Measurements from ENCODE around the gene SGPL1. TPM values are rescaled to one million over a fixed set of nuclear protein-coding genes. Genes with fewer than 3 reads are reported as not detected.

The SGPL1 gene, protein sequence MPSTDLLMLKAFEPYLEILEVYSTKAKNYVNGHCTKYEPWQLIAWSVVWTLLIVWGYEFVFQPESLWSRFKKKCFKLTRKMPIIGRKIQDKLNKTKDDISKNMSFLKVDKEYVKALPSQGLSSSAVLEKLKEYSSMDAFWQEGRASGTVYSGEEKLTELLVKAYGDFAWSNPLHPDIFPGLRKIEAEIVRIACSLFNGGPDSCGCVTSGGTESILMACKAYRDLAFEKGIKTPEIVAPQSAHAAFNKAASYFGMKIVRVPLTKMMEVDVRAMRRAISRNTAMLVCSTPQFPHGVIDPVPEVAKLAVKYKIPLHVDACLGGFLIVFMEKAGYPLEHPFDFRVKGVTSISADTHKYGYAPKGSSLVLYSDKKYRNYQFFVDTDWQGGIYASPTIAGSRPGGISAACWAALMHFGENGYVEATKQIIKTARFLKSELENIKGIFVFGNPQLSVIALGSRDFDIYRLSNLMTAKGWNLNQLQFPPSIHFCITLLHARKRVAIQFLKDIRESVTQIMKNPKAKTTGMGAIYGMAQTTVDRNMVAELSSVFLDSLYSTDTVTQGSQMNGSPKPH
- total RNA-seq (2022; extraction: Qiagen RNA extraction): 25.5 to 33.9 TPM (median 28.8 TPM) in 5 replicates

DNA sequence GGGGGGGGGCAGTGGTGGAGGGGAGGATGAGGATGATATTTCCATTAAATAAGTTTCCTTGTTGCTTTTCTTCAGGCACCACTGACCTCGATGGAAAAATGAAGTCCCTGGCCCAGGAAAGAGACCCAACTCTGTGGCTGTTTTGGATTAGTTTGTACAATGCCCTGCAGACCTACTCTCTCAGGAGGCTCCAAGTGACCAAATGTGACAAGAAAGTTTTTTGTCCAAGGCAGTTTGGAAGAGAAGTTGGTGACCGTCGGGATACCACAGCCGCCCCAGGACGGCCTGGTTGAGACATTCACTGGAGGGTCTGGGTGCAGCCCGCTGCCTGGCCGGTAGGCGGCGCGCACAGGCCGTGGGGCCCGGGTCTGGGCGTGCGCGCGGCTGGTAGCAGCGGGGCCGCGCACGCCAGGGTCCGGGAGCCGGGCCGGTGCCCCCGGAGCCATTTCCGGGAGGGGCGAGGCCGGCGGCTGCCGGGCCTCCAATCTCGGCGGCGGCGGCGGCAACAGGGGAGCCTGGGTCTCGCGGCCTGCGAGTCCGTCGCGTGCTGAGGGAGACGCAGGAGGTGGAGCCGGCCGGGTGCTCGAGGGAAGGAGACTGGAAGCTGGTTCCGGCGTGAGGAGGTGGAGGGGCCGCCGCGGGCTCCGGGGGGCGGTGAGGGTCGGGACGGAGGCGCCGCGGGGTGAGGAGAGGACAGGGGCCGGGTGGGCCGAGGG is at the start of gene SGPL1:
SGPL1 (plus strand) TSS at position 445 of the 716 bp plus-strand sequence. CDS start 906 bp downstream, outside the sequence.

DNA sequence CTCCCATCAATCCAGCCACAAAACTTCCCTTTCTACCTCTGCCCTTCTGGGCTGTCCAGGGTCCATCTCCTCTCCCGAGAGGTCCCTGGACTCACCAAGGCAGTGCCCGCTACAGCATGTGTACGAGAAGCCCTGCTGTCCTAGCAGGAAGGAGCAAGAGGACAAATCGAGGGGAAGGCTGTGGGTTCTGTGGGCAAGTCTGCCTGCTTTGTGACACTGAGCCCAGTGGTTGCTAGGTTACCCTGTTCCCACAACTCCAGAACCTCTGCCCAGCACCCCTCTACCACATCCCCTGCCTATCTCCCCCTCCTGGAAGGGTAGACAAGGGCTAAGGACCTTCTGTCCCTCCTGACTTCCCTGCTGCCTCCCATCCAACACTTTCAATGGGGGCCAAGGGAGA is 30.6 kb upstream of the SGPL1 start, which contains the start of gene TBATA:
TBATA (minus strand) TSS at position 188 of the 400 bp plus-strand sequence. CDS start 1,998 bp downstream, outside the sequence.

DNA sequence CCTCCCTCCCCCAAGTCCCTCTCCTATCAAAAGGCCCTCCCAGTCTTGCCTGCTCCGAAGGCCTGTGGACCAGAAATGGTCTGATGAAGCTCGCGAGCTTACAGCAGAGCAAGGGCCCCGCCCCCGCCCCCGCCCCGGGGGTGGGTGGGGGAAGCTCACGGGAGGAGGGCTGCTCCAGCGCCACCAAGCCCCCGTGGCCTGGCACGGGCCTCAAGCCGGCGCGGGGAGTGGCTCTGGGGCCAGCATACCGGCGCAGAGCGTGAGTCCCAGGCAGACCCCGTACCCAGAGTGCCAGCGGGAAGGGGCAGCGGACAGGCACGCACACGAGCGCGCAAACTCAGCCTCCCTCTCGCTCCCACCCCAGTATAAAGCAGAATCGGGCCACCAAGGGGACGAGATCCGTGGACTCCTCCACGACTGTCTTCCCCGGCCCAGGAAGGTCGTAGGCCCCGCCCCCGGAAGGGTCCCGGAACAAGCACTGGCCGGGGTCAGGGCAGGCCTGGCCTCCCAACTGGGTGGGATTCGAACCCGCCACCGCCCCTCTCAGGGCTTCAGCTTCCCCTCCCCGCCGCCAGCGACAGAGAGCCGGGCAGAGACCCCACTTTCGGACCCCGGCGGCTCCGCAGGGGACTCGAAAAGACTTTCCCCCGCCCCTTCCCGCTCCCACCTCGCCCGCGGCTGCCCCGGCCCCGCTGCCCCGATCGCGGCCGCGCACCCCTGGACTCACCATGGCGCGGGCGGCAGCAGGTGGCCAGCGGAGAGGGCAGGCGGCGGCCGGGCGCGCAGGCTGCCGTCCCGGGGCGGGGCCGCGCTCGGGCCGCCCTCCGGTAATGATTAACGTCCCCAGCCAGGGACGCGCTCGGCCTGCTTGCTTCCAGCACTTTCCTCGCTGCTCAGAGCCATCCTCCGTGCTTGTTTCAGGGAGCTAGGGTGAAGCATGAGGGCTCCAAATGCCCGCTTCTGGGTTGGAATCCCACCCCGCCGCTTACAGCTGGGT is 72.4 kb downstream of the SGPL1 start, which contains the start of gene PCBD1:
PCBD1 (minus strand) TSS at position 762 of the 997 bp plus-strand sequence; CDS start at position 730, 32 bp downstream.

Other genes starting within 250 kb of the SGPL1 start
- gene PRF1, start 213.2 kb upstream of the SGPL1 start, total RNA-seq (2022; extraction: Qiagen RNA extraction): not detected in 5 replicates
- gene ADAMTS14, start 143.4 kb upstream of the SGPL1 start, total RNA-seq (2022; extraction: Qiagen RNA extraction): 0.05 to 0.10 TPM (median 0.09 TPM) in 5 replicates
- not detected in 5 replicates for gene TBATA, start 30.6 kb upstream of the SGPL1 start, total RNA-seq (2022; extraction: Qiagen RNA extraction)
- 192 to 267 TPM (median 238 TPM) in 5 replicates for gene PCBD1, start 72.6 kb downstream of the SGPL1 start, total RNA-seq (2022; extraction: Qiagen RNA extraction)